Activated effector memory CD4-positive, alpha-beta T cell treated with anti-CD3 and anti-CD28 coated beads, Interleukin-2, amount 50 U/mL, for 16 hours (primary cell): ENCODE data around the gene CYP2C18.
"Not testable (repeated sequence)": the region's sequence is repeated elsewhere in the genome, so short reads cannot be mapped to it uniquely, and the experiment has no call there.

Experiments used
- DNase-seq: peaks from one replicate; pipeline ENCODE4 v3.0.0-alpha.2; 2020

The CYP2C18 gene

DNA sequence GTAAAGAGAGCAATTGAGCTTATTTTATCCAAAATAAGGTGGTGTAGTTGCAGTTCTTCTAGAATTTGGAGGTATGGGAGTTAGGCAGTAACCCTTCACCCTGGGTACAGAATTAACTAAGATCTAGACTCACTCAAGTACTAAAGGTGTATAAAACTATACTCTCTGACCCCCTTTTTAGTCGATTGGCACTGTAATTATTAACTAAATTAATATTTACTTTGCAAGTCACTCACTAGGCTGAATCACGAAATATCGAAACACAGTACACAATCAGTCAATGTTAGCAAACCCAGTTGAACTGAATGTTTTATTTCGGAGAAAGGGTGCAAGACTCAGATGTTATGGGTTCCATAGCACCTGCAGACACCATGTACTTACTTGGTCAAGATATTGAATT, 64.3 kb downstream of the CYP2C18 start:
- DNase-seq: no peak

DNA sequence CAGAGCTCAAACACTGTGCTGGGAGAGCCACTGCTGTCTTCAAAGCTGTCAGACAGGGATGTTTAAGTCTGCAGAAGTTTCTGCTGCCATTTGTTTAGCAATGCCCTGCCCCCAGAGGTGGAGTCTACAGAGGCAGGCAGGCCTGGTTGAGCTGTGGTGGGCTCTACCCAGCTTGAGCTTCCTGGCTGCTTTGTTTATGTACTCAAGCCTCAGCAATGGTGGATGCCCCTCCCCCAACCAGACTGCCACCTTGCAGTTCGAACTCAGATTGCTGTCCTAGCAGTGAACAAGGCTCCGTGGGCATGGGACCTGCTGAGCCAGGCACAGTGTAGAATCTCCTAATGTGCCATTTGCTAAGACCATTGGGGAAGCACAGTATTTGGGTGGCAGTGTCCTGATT, 74.4 kb downstream of the CYP2C18 start:
- DNase-seq: no peak

DNA sequence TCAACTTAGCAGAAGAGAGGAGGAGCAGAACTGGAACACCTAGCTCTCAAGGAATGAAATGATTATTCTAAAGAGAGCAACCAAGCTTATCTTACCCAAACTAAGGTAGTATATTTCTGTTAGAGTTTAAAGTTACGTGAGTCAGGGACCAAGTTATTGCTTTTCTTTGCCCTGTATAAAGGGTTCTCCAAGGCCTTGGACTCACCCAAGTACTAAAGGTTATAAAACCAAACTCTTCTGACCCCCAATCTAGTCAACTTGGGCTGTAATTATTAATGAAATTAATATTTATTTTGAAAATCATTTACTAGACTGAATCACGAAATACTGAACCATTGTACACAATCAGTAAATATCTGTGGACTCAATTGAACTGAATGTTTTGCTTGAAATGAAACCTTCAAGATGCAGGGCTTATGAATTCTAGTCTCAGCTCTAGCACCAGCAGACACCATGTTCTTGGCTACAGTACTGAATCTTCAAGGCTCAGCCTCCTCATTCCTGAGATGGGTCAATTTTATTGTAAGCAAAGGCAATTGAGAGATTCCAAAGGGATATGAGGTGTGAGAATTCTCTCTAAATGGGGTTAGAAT, 77.2 kb downstream of the CYP2C18 start:
- DNase-seq: no peak

DNA sequence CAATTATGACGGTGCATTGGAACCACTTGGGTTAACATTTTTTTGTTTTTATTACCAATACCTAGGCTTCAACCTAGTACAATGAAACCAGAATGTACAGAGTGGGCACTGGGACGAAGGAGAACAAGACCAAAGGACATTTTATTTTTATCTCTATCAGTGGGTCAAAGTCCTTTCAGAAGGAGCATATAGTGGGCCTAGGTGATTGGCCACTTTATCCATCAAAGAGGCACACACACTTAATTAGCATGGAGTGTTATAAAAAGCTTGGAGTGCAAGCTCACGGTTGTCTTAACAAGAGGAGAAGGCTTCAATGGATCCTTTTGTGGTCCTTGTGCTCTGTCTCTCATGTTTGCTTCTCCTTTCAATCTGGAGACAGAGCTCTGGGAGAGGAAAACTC, 78.9 kb downstream of the CYP2C18 start, which contains the start of gene CYP2C19:
TSS of gene CYP2C19 (plus strand) at position 289 of the 400 bp plus-strand sequence. CDS start at position 314, 25 bp downstream.
- no peak for DNase-seq

DNA sequence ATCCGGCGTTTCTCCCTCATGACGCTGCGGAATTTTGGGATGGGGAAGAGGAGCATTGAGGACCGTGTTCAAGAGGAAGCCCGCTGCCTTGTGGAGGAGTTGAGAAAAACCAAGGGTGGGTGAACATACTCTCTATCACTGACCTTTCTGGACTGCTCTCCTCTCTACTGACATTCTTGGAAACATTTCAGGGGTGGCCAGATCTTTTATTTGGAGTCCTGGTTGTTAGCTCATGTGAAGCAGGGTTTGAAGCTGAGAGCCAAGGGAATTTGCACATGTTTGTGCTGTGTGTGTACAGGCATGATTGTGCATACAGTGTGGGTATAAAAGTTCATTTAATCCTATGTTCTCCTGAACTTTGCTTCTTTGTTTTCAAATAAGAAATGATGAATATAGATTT, 91.9 kb downstream of the CYP2C18 start:
- not testable (repeated sequence) for DNase-seq

DNA sequence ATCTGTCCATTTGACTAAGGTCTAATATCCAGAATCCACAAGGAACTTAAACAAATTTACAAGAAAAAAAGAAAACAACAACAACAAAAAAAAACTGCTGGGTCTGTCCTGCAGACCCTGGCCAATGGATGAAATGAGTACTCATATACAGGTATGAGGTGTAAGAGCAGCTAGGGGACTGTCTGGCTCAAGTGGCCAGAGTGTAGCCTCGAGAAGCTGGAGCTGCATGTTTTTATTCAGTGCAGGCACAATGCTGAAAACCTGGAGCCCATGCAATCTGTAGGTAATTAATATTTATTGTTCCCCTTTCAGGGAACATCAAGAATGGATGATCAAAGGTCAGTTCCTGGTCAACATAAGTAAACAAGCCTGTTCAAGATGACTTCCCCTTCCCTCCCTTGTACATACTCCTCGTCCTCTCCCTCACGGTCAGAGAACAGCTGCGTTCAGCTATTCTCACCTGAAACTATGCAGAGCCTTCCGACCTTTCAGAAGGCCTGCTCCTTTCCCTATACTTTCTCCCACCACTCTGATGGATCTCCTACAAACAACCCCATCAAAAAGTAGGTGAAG, 94.4 kb downstream of the CYP2C18 start:
- DNase-seq: no peak

DNA sequence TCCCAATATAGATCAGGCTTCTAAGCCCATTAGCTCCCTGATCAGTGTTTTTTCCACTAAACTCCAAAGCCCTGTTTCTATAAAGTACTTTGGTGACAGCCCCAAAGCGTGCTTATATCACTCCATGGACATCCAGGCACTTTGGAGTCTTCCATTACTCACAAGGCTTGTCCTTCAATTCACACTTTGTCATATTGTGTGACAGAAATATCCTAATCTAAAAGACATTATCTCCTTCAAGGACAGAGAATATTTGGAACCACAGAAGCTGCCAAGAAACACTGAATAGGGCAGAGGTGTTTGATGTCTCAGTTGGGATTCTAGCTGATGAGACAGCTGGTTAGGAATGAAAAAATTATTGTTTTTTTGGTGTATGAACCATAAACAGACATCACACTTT, 97.3 kb downstream of the CYP2C18 start:
- DNase-seq: no peak

DNA sequence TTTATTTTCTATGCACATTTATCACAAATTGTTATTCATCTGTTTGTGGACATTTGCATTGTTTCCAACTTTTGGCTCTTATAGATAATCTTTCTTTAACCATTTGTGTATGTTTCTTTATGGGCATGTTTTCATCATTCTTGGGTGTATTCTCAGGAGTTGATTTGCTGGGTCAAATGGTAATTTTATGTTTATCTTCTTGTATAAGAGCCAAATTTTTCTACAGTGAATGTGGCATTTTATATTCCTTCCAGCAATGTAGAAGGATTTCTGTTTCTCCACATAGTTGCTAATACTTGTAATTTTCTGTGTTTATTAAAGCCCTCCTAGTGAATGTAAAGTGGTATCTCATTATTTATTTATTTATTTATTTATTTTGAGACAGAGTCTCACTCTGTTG, 100.7 kb downstream of the CYP2C18 start:
- DNase-seq: no peak

DNA sequence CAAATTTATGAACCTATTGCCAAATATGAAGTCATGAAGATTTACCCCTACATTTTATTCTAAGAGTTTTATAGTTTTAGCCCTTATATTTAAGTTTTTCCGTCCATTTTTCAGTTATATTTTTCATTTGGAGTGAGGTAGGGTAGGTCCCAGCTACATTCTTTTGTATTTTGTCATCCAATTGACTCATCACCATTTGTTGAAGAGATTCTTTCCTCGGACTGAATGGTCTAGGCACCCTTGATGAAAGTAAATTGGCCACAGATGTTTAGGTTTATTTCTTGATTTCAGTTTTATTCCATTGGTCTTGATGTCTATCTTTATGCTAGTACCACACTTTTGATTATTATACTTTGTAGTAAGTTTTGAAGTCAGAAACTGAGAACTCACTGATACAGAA, 101.7 kb downstream of the CYP2C18 start:
- DNase-seq: no peak
